GM21528 (cell line): ENCODE results near the gene MTX1.
"Not testable (repeated sequence)": the region's sequence is repeated elsewhere in the genome, so short reads cannot be mapped to it uniquely, and the experiment has no call there.

Source experiments
- ATAC-seq: cut with Tn5 transposase; IDR thresholded peaks from one replicate; pipeline ENCODE4 v1.9.1; 2021; ENCODE audit warnings: mild to moderate bottlenecking, moderate library complexity; ENCODE audit not compliant: unreplicated experiment, low FRiP score

The MTX1 gene

GRCh38 chr1:155231302-155231701 is 22.8 kb downstream of the MTX1 start:
- not testable (repeated sequence) for ATAC-seq

- ATAC-seq, result not testable (repeated sequence)
These were observed 23.8 kb downstream of the MTX1 start for GRCh38 chr1:155232001-155232978.

GRCh38 chr1:155233502-155233901 is 25.0 kb downstream of the MTX1 start:
- not testable (repeated sequence) for ATAC-seq

GRCh38 chr1:155235375-155235774 is 26.9 kb downstream of the MTX1 start:
- not testable (repeated sequence) for ATAC-seq

- ATAC-seq, result no peak
These were observed 28.0 kb downstream of the MTX1 start for GRCh38 chr1:155236451-155236850.

- ATAC-seq, result no peak
These were observed 32.7 kb downstream of the MTX1 start for GRCh38 chr1:155241069-155241679.

- ATAC-seq, result no peak
These were observed 33.4 kb downstream of the MTX1 start for GRCh38 chr1:155241841-155242264.

GRCh38 chr1:155242805-155243358 is 34.4 kb downstream of the MTX1 start:
- ATAC-seq, result no peak

GRCh38 chr1:155244368-155245162 is 36.1 kb downstream of the MTX1 start:
- peak; percentile 80 for ATAC-seq

- no peak for ATAC-seq
These were observed 36.6 kb downstream of the MTX1 start for GRCh38 chr1:155245163-155245524.

GRCh38 chr1:155246796-155247195 is 38.3 kb downstream of the MTX1 start:
- ATAC-seq, result not testable (repeated sequence)

- no peak for ATAC-seq
These were observed 39.4 kb downstream of the MTX1 start for GRCh38 chr1:155247667-155248553.

- peak; percentile 4 for ATAC-seq
These were observed 41.7 kb downstream of the MTX1 start for GRCh38 chr1:155250246-155250632.

GRCh38 chr1:155250633-155251449 is 42.3 kb downstream of the MTX1 start:
- ATAC-seq, result peak; percentile 80

- ATAC-seq, result no peak
These were observed 43.1 kb downstream of the MTX1 start for GRCh38 chr1:155251566-155251965.

GRCh38 chr1:155253208-155253607 is 44.7 kb downstream of the MTX1 start:
- no peak for ATAC-seq

GRCh38 chr1:155253797-155254196 is 45.3 kb downstream of the MTX1 start:
- ATAC-seq, result no peak

GRCh38 chr1:155254228-155254713 is 45.8 kb downstream of the MTX1 start:
- no peak for ATAC-seq
